Activated CD4-positive, CD25-positive, alpha-beta regulatory T cell treated with anti-CD3 and anti-CD28 coated beads, Interleukin-2, amount 50 U/mL, for 16 hours (primary cell): ENCODE data around the gene IGF2BP2.

Source experiments
- DNase-seq: peaks from one replicate; pipeline ENCODE4 v3.0.0-alpha.2; 2020; ENCODE audit warnings: low read depth, low spot score

Gene IGF2BP2

DNA sequence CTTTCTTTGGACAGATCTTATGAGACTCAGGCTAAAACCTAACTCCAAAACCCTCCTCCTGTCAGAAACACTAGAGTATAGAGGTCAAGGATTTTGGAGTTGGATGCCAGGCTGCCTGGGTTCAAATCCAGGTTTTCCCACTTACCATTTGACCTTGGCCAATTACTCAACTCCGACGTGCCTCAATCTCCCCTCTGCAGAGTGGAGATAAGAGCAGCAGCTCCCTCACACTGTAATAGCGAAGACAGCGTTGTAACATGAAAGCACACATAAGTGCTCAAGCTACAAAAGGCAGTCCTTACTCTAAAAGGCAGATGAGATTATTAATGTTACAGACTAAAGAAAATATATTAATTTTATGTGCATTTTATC lies 90.1 kb downstream of the IGF2BP2 start:
- DNase-seq: no peak

- no peak for DNase-seq
Observed at GRCh38 chr3:185733980-185734724, 90.7 kb downstream of the IGF2BP2 start.

- no peak for DNase-seq
Observed at GRCh38 chr3:185732782-185733181, 92.1 kb downstream of the IGF2BP2 start.

GRCh38 chr3:185730550-185730949 lies 94.3 kb downstream of the IGF2BP2 start:
- DNase-seq: no peak

- no peak for DNase-seq
Observed at GRCh38 chr3:185729337-185730055, 95.3 kb downstream of the IGF2BP2 start.

DNA sequence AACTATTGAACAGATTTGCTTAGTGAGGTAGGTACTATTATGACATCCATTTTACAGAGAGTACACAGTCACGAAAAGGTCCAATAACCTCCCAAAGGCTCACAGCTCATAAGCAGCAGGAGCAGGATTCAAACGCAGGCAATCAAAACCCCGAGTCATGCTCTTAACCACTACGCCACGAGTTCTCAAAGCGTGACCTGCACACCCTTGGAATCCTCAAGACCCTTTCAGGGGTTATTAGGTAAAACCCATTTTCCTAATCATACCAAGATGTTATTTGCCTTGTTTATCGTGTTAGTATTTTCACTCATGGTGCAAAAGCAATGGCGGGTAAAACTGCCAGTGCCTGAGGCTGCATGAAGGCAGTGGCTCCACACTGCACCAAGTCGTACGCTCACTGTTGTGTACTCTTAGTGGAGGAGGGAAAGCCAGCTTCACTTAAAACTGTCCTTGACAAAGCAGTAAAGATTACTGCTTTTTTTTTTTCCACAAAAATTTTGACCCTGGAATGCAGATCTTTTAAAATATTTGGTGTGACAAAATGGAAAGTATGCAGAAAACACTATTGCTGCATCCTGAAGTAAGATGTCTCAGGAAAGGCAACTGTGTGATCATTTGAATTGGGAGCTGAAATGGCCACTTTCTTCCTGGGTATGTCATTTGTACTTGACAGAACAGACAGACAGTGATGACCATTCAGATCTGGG lies 96.1 kb downstream of the IGF2BP2 start:
- no peak for DNase-seq

DNA sequence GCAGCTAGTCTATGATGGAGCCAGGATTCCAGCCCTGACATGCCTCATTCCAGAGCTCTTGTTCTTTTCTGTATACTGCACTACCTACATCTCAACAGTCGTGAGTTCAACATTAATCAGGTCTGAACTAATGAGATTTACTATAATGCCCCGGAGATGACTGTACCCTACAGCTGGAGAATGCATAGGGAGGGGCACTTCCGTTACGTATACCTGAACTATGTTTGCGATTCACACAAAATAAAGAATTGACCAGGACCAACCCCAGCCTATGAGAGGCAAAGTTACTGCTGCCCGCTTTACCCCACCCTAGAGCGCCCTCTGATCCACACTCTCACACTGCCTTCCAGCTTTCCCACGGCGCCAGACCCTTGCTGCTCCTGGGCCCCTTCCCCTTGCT lies 97.0 kb downstream of the IGF2BP2 start:
- no peak for DNase-seq

- DNase-seq: no peak
Observed at GRCh38 chr3:185726254-185726967, 98.4 kb downstream of the IGF2BP2 start.

GRCh38 chr3:185724761-185725160 lies 100.1 kb downstream of the IGF2BP2 start:
- no peak for DNase-seq

DNA sequence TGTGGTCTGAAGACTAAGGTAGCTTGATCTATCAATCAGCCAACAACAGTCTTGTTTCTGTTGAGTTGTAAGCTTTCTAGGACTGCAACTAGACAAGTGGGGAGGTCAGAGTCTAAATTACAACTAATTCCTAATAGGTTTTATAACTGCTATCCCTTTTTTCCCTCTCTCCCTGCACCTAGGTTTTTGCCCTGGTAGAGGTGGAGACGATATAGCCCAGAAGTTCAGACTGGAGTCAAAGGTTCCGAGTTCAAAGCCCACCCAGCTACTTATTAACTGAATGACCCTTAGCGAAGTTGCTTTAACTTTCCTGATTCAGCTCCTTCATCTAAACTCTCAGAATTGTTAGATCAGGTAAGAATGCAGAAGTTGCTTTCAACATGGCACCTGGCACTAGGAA lies 100.6 kb downstream of the IGF2BP2 start:
- DNase-seq: no peak

DNA sequence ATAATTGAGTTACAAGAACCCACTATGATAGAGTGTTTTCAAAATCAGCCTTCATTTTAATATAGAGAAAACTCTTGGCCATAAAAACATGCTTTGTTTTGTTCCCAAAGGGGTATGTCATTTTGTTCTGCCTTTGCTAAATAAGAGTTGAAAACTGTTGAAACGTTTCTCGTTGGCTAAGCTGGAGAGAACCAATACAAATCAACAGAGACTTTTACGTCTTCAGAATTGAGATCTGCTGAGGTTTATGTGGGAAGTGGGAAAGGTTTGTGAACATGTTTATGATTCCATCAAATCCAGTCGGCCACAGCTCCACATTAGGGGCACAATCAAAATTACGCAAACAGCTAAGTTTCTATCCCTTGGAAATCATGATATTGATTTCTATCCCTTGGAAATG lies 102.0 kb downstream of the IGF2BP2 start:
- no peak for DNase-seq

- no peak for DNase-seq
Observed at GRCh38 chr3:185721970-185722369, 102.9 kb downstream of the IGF2BP2 start.

GRCh38 chr3:185720326-185720725 lies 104.5 kb downstream of the IGF2BP2 start:
- no peak for DNase-seq

- DNase-seq: no peak
Observed at GRCh38 chr3:185718736-185719593, 105.9 kb downstream of the IGF2BP2 start.

- no peak for DNase-seq
Observed at GRCh38 chr3:185717627-185718402, 107.0 kb downstream of the IGF2BP2 start.

GRCh38 chr3:185717121-185717520 lies 107.7 kb downstream of the IGF2BP2 start:
- no peak for DNase-seq

GRCh38 chr3:185716436-185717108 lies 108.3 kb downstream of the IGF2BP2 start:
- DNase-seq: no peak

DNA sequence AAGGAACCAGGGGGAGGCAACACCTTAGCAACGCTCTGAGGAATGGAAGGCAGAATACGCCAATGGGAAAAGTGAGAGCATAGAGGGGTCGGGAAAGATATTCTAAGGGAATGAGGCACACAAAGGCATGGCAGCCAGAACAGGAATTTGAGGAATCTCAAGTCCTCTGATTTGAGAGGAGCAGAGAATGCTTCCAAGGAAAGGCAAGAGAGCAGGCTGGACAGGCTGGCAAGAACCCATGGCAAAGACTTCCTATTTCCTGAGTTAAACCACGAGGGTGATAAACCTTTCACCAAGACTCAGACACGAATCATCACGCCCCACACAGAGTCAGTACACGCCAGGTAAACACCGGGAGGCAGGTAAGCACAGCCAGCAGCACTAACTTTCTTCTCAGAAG lies 109.8 kb downstream of the IGF2BP2 start:
- no peak for DNase-seq

GRCh38 chr3:185714085-185714484 lies 110.8 kb downstream of the IGF2BP2 start:
- no peak for DNase-seq

GRCh38 chr3:185713015-185713414 lies 111.8 kb downstream of the IGF2BP2 start:
- no peak for DNase-seq
